HG03558 (cell line): ENCODE measurements around the gene PPFIA2.

ENCODE experiments used
- ATAC-seq: cut with Tn5 transposase; IDR thresholded peaks from one replicate; pipeline ENCODE4 v1.9.1; 2021; ENCODE audit warnings: moderate number of reproducible peaks; ENCODE audit not compliant: unreplicated experiment; ENCODE audit errors: extremely low read depth

The PPFIA2 gene

GRCh38 chr12:81370456-81370855, 388.7 kb downstream of the PPFIA2 start:
- ATAC-seq = no peak

GRCh38 chr12:81369175-81369574, 390.0 kb downstream of the PPFIA2 start:
- ATAC-seq = no peak

- ATAC-seq = no peak
These were observed 393.9 kb downstream of the PPFIA2 start for GRCh38 chr12:81365284-81365683.

- ATAC-seq = no peak
These were observed 398.2 kb downstream of the PPFIA2 start for GRCh38 chr12:81360916-81361315.

GRCh38 chr12:81359736-81360135, 399.4 kb downstream of the PPFIA2 start:
- no peak for ATAC-seq

- no peak for ATAC-seq
These were observed 404.7 kb downstream of the PPFIA2 start for GRCh38 chr12:81354327-81354932.

- ATAC-seq = no peak
These were observed 408.8 kb downstream of the PPFIA2 start for GRCh38 chr12:81350309-81350708.

GRCh38 chr12:81347404-81347803, 411.7 kb downstream of the PPFIA2 start:
- ATAC-seq = no peak

- ATAC-seq = no peak
These were observed 418.2 kb downstream of the PPFIA2 start for GRCh38 chr12:81340910-81341309.

GRCh38 chr12:81339071-81339470, 420.1 kb downstream of the PPFIA2 start:
- no peak for ATAC-seq

GRCh38 chr12:81337886-81338285, 421.3 kb downstream of the PPFIA2 start:
- ATAC-seq = no peak

- no peak for ATAC-seq
These were observed 425.3 kb downstream of the PPFIA2 start for GRCh38 chr12:81333812-81334211.

- no peak for ATAC-seq
These were observed 427.1 kb downstream of the PPFIA2 start for GRCh38 chr12:81332054-81332453.

- no peak for ATAC-seq
These were observed 428.7 kb downstream of the PPFIA2 start for GRCh38 chr12:81330480-81330879.

GRCh38 chr12:81329085-81329484, 430.1 kb downstream of the PPFIA2 start:
- no peak for ATAC-seq

- ATAC-seq = no peak
These were observed 431.7 kb downstream of the PPFIA2 start for GRCh38 chr12:81327425-81327824.

- ATAC-seq = no peak
These were observed 434.1 kb downstream of the PPFIA2 start for GRCh38 chr12:81325086-81325485.

- ATAC-seq = no peak
These were observed 444.1 kb downstream of the PPFIA2 start for GRCh38 chr12:81314903-81315531.

GRCh38 chr12:81303935-81304334, 455.2 kb downstream of the PPFIA2 start:
- ATAC-seq = no peak

GRCh38 chr12:81300454-81300853, 458.7 kb downstream of the PPFIA2 start:
- ATAC-seq = no peak

GRCh38 chr12:81297601-81298000, 461.5 kb downstream of the PPFIA2 start:
- no peak for ATAC-seq
